ENCODE data around the gene HOXC13.

HOXC13 gene

GRCh38 chr12:53950437-53950773, 11.8 kb downstream of the HOXC13 start:
- TF ChIP-seq ZNF384 (IDR thresholded peaks at IDR 0.05) (no peak), FOXA1 (IDR thresholded peaks at IDR 0.05) (no peak), LEF1 (IDR thresholded peaks at IDR 0.05; ENCODE audit: borderline replicate concordance) (no peak), CTBP1 (IDR thresholded peaks at IDR 0.05; ENCODE audit: borderline replicate concordance) (no peak), SUZ12 (IDR thresholded peaks at IDR 0.05) (no peak), SP1 (IDR thresholded peaks at IDR 0.05) (no peak), NFRKB (IDR thresholded peaks at IDR 0.05) (no peak), ARNT (IDR thresholded peaks at IDR 0.05) (no peak), FOXM1 (IDR thresholded peaks at IDR 0.05; ENCODE audit: borderline replicate concordance) (no peak), PKNOX1 (IDR thresholded peaks at IDR 0.05) (no peak), L3MBTL2 (conservative IDR thresholded peaks at IDR 0.05) (no peak), BHLHE40 (IDR thresholded peaks at IDR 0.05; ENCODE audit: borderline replicate concordance) (no peak), HDGF (IDR thresholded peaks at IDR 0.05; ENCODE audit: borderline replicate concordance) (no peak)
- ChIA-PET CTCF (interaction anchor here (0.9 kb wide), 2 partner anchors 11 to 193 kb away, joined by 3 read pairs; no protein-coding TSS in a partner anchor), POLR2A (no interaction called here)
- no peak for DNase-seq (ENCODE audit: extremely low spot score)

GRCh38 chr12:53950789-53951576, 12.4 kb downstream of the HOXC13 start:
- POLR2A ChIA-PET = interaction anchor here (0.9 to 3.6 kb wide), 2 partner anchors 12 to 13 kb away, joined by 3 to 14 read pairs; partner anchors contain the start of gene HOXC13
- CTCF ChIA-PET = interaction anchor here (0.9 to 1.1 kb wide), 2 partner anchors 9 to 11 kb away, joined by 3 read pairs; no protein-coding TSS in a partner anchor
- DNase-seq (ENCODE audit: extremely low spot score) = no peak
- TF ChIP-seq FOXA1 (IDR thresholded peaks at IDR 0.05) (no peak), ZNF384 (IDR thresholded peaks at IDR 0.05) (no peak), LEF1 (IDR thresholded peaks at IDR 0.05; ENCODE audit: borderline replicate concordance) (no peak), ELF4 (IDR thresholded peaks at IDR 0.05) (no peak), L3MBTL2 (conservative IDR thresholded peaks at IDR 0.05) (no peak), FOXK2 (IDR thresholded peaks at IDR 0.05) (no peak), TARDBP (IDR thresholded peaks at IDR 0.05) (no peak), SP1 (IDR thresholded peaks at IDR 0.05) (no peak), NFRKB (IDR thresholded peaks at IDR 0.05) (no peak), ARNT (IDR thresholded peaks at IDR 0.05) (no peak), BHLHE40 (IDR thresholded peaks at IDR 0.05; ENCODE audit: borderline replicate concordance) (no peak), PKNOX1 (IDR thresholded peaks at IDR 0.05) (no peak), HDGF (IDR thresholded peaks at IDR 0.05; ENCODE audit: borderline replicate concordance) (no peak)

GRCh38 chr12:53951577-53952334, 13.1 kb downstream of the HOXC13 start:
- POLR2A ChIA-PET = interaction anchor here (0.9 to 3.6 kb wide), 4 partner anchors 12 to 22 kb away, joined by 3 to 14 read pairs (median 3); partner anchors contain the start of genes HOXC11 and HOXC13
- DNase-seq (ENCODE audit: extremely low spot score) = no peak
- TF ChIP-seq TARDBP (IDR thresholded peaks at IDR 0.05) (no peak), NFRKB (IDR thresholded peaks at IDR 0.05) (no peak), ELF4 (IDR thresholded peaks at IDR 0.05) (no peak), L3MBTL2 (conservative IDR thresholded peaks at IDR 0.05) (no peak), SUZ12 (IDR thresholded peaks at IDR 0.05) (no peak), SP1 (IDR thresholded peaks at IDR 0.05) (no peak), CTBP1 (IDR thresholded peaks at IDR 0.05; ENCODE audit: borderline replicate concordance) (no peak), PKNOX1 (IDR thresholded peaks at IDR 0.05) (no peak), LEF1 (IDR thresholded peaks at IDR 0.05; ENCODE audit: borderline replicate concordance) (no peak), HDGF (IDR thresholded peaks at IDR 0.05; ENCODE audit: borderline replicate concordance) (no peak), ZNF384 (IDR thresholded peaks at IDR 0.05) (no peak), FOXM1 (IDR thresholded peaks at IDR 0.05; ENCODE audit: borderline replicate concordance) (no peak), FOXA1 (IDR thresholded peaks at IDR 0.05) (no peak), ARNT (IDR thresholded peaks at IDR 0.05) (no peak), FOXK2 (IDR thresholded peaks at IDR 0.05) (no peak), BHLHE40 (IDR thresholded peaks at IDR 0.05; ENCODE audit: borderline replicate concordance) (no peak)
- CTCF ChIA-PET = interaction anchor here (1.1 to 1.2 kb wide), 2 partner anchors 10 to 12 kb away, joined by 3 read pairs; no protein-coding TSS in a partner anchor

GRCh38 chr12:53952335-53952694, 13.7 kb downstream of the HOXC13 start:
- ChIA-PET POLR2A (interaction anchor here (0.9 to 3.6 kb wide), 7 partner anchors 11 to 48 kb away, joined by 3 to 14 read pairs (median 4); partner anchors contain the start of genes HOXC11, HOXC13 and HOXC9), CTCF (interaction anchor here (1.1 to 1.5 kb wide), 4 partner anchors 10 to 27 kb away, joined by 3 to 7 read pairs (median 3); no protein-coding TSS in a partner anchor)
- TF ChIP-seq ARNT (IDR thresholded peaks at IDR 0.05) (no peak), TARDBP (IDR thresholded peaks at IDR 0.05) (no peak), HDGF (IDR thresholded peaks at IDR 0.05; ENCODE audit: borderline replicate concordance) (no peak), L3MBTL2 (conservative IDR thresholded peaks at IDR 0.05) (no peak), BHLHE40 (IDR thresholded peaks at IDR 0.05; ENCODE audit: borderline replicate concordance) (no peak)
- no peak for DNase-seq (ENCODE audit: extremely low spot score)

All from HEK293T (cell line).